NOMO-1 treated with dmso at 0.1 percent for 144 hours (cell line): Measurements from ENCODE around the gene RIBC1.
"Not testable (repeated sequence)": the region's sequence is repeated elsewhere in the genome, so short reads cannot be mapped to it uniquely, and the experiment has no call there.

ENCODE experiments used
- DNase-seq: peaks from one replicate; lab custom pipeline; 2025; ENCODE audit not compliant: unreplicated experiment; lab: John Stamatoyannopoulos, UW

Gene RIBC1

DNA sequence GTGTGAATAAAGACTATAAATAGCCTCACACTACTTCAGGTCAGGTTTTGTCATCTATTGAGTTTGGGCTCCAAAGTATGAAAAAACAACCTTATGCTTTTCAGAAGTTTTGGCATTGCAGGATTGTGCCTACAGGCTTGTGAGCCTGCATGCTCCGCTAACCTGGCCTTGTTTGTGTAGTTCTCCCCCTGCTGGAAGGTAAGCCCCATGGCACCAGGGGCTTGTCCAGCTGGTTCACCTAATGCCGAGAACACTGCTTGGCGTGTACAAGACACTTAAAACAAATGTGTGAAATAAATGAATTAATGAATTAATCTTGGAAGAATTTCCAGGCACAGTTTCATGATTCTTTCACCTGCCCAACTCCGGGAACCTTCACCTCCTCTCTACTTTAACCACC lies 13.3 kb downstream of the RIBC1 start:
- DNase-seq = peak; percentile 23

- no peak for DNase-seq
Observed at GRCh38 chrX:53437206-53437605, 14.5 kb downstream of the RIBC1 start.

DNA sequence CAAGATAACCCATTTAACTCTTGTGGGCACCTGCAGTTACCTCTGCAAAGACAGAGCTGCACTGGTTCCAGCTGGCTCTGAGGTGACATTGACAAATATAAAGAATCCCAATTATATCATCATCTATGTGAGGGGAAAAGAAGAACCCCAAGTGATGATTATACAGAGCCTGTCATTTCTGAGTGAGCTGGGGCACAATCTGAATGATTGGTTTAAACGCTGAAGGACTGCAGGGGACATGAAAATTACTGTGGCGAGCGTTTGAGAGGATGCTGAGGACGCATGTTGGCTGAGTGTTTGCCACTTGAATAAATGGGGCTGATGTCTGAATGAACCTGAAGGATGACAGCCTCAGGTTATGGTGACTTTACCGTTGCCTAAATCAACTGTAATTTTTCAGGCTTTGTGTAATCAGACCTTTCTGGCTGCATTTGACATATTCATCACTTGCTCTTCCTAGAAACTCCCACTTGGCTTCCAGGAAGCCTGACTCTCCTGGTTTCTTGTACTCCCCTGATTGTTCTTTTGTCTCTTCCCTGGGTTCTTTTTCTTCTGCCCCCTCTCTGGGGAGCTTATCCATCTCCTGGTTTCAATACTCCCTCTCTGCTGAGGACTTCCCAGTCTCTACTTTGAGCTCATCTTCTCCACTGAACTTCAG lies 15.6 kb downstream of the RIBC1 start:
- no peak for DNase-seq

GRCh38 chrX:53438832-53439230 lies 16.2 kb downstream of the RIBC1 start:
- DNase-seq = no peak

- DNase-seq = no peak
Observed at GRCh38 chrX:53440101-53440500, 17.4 kb downstream of the RIBC1 start.

DNA sequence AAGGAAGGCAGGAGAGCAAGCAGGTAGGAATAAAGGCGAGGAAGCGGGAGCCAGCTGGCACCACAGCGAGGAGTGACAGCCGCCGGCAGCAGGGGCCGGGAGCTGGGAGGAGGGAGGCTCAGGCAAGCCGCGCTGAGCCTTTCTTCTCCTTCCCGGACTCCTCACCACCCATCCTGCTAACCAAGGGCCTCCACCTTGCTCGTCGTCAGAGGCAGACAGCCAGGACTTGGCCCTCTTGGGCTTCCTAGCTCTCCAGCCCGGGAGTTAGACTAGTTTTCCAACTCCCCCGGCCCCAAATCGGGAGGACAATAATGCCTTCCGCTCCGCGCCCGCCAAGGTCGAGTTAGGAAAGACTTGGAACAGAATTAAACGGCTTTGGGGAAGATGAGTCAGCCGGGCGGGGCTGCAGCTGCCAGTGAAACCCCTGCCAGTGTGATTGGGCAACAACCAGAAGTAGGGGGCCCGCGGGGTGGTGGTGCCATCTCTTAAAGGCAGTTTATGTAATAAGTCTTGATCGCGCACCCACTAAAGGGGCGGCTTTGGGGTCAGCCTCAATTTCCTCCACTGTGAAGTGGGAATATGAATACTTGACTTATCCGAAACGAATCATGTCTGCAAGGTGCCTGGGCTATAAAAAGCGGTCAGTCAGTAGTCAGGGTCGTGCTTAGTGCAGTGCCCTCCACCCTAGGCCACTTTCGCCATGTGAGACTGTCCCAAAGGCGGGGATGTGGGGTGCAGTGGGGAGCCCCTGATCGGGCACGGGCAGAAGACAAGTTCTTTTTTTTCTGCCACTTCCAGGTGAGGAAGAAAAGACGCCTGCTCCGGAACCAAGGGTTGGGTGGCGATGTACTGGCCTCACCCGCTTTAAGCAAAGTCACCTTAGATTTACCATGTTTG lies 18.2 kb downstream of the RIBC1 start:
- peak; percentile 79 for DNase-seq

- DNase-seq = peak; percentile 75
Observed at GRCh38 chrX:53441531-53442321, 19.1 kb downstream of the RIBC1 start.

DNA sequence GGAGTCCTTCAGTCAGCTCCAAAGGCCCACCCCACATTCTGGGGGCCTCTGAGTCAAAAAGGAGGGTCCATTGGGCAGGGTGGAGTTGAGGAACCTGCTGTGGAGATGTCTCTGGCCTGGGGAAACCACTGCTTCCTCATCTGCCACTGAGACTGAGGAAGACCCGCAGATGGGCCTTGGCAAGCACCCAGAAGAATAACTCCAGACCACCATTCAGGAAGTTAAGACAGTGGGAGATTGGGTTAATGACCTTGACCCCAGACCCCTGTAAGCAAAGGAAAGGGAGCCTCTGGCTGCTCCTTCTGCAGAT lies 19.6 kb downstream of the RIBC1 start:
- peak; percentile 64 for DNase-seq

- peak; percentile 40 for DNase-seq
Observed at GRCh38 chrX:53445977-53446376, 23.3 kb downstream of the RIBC1 start.

DNA sequence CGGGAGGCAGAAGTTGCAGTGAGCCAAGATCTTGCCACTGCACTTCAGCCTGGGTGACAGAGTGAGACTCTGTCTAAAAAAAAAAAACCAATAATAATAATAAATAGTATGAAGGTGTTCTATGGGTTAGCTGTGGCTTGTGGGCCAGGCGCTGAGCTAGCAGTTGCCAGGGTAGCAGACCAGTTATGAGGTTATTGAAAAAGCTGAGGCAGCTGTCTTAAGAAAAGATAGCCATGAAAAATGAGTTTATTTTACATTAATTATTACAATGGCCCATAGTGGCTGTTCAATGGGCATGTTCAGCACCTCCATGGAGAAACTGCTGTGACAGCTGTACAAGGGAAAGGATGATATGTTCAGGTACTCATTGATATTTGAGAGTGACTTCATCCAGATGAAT lies 24.8 kb downstream of the RIBC1 start:
- DNase-seq = no peak

GRCh38 chrX:53449632-53450031 lies 27.0 kb downstream of the RIBC1 start:
- DNase-seq = no peak

DNA sequence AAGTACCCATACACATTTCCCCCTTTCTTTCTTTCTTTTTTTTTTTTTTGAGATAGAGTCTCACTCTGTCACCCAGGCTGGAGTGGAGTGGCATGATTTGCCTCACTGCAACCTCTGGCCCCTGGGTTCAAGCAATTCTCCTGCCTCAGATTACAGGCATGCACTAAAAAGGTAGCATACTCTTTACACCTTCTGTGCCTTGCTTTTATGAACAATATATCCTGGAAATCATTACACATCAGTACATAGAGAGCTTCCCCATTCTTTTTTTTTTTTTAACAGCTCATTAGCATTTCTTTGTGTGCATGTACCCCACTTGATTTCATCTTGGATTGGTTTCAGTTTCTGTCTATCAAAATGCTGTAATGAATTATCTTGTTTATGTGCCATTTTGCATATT lies 30.1 kb downstream of the RIBC1 start:
- no peak for DNase-seq

GRCh38 chrX:53456254-53456653 lies 33.6 kb downstream of the RIBC1 start:
- peak; percentile 24 for DNase-seq

- DNase-seq = no peak
Observed at GRCh38 chrX:53458082-53458481, 35.4 kb downstream of the RIBC1 start.

GRCh38 chrX:53468659-53469058 lies 46.0 kb downstream of the RIBC1 start:
- not testable (repeated sequence) for DNase-seq

DNA sequence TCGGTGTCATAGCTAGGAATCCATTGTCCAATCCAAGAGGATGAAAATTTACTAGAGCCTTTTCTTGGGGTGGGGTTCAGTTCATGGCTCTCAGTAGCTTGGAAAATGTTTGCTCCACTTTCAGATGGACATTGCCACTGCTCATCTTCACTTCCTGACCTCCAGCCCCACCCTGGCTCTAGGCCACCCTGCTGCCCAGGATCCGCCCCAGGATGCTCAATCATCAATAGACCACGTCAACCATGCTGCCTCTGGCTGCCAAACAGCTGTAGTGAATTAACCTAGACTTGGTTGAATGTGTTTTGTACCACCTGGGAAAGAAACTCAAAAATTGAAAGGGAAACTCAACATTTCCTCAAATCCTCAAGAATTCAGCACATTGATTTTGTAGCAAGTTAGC lies 48.7 kb downstream of the RIBC1 start:
- no peak for DNase-seq

DNA sequence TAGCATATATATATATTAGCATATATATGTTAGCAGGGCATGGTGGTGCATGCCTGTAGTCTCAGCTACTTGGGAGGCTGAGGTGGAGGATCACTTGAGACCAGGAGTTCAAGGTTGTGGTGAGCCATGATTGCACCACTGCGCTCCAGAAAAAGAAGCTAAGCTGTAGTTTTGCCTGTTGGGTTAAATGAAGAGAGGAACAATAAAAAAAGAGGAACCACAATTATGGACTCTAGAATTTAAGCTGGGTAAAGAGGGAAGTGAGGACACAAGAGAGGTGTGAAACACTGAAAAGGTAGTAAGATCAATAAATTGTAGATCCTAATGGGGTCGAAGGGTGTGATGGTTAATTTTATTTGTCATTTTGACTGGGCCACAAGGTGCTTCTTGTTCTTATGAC lies 52.0 kb downstream of the RIBC1 start:
- DNase-seq = peak; percentile 89

GRCh38 chrX:53476371-53476770 lies 53.7 kb downstream of the RIBC1 start:
- no peak for DNase-seq

GRCh38 chrX:53479301-53479700 lies 56.6 kb downstream of the RIBC1 start:
- no peak for DNase-seq
